ENCODE measurements around the gene ZBTB12.

The ZBTB12 gene

DNA sequence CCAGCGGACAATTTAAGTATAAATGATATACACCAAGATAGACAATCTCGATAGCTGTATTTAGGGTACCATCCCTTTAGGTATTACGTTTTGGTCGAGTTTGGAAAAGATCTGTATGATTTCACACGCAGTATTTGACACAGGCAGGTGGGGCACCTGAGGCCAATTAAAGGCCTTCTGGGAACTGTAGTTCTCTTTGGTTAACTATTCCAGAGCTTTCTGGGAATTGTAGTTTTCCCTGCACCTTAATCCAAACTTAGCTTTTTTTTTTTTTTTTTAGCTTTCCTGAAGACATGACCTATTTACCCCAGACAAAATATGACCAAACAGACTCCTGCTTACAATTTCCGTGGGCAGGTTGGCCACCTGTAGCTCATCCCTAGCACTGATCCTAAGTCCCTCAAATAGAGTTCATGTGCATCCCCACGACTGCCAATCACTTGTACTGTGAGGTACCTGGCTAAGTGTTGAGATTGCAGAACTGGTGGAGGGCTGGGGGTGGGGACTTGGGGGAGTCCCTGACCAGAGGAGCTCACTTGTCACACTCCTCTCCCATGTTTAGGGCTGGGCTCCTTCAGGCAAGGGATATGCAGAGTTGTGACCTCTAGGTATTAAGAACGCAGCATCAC lies 3.4 kb downstream of the ZBTB12 start (continued):
- TF ChIP-seq, protein P1, sequence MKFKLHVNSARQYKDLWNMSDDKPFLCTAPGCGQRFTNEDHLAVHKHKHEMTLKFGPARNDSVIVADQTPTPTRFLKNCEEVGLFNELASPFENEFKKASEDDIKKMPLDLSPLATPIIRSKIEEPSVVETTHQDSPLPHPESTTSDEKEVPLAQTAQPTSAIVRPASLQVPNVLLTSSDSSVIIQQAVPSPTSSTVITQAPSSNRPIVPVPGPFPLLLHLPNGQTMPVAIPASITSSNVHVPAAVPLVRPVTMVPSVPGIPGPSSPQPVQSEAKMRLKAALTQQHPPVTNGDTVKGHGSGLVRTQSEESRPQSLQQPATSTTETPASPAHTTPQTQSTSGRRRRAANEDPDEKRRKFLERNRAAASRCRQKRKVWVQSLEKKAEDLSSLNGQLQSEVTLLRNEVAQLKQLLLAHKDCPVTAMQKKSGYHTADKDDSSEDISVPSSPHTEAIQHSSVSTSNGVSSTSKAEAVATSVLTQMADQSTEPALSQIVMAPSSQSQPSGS (tag by site-specific recombination; IDR thresholded peaks at IDR 0.05; ENCODE audit: low read depth), result no peak
- TF ChIP-seq ZNF777 (tag by site-specific recombination; IDR thresholded peaks at IDR 0.05; ENCODE audit: borderline replicate concordance), result no peak
- no peak for TF ChIP-seq ZNF629 (tag by site-specific recombination; IDR thresholded peaks at IDR 0.05)
- TF ChIP-seq, protein P2, sequence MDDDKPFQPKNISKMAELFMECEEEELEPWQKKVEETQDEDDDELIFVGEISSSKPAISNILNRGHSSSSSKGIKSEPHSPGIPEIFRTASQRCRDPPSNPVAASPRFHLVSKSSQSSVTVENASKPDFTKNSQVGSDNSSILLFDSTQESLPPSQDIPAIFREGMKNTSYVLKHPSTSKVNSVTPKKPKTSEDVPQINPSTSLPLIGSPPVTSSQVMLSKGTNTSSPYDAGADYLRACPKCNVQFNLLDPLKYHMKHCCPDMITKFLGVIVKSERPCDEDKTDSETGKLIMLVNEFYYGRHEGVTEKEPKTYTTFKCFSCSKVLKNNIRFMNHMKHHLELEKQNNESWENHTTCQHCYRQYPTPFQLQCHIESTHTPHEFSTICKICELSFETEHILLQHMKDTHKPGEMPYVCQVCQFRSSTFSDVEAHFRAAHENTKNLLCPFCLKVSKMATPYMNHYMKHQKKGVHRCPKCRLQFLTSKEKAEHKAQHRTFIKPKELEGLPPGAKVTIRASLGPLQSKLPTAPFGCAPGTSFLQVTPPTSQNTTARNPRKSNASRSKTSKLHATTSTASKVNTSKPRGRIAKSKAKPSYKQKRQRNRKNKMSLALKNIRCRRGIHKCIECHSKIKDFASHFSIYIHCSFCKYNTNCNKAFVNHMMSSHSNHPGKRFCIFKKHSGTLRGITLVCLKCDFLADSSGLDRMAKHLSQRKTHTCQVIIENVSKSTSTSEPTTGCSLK (tag by site-specific recombination; IDR thresholded peaks at IDR 0.05), result no peak
- no peak for TF ChIP-seq ZNF211 (tag by site-specific recombination; IDR thresholded peaks at IDR 0.05; ENCODE audit: low read depth)
- TF ChIP-seq, protein P3, sequence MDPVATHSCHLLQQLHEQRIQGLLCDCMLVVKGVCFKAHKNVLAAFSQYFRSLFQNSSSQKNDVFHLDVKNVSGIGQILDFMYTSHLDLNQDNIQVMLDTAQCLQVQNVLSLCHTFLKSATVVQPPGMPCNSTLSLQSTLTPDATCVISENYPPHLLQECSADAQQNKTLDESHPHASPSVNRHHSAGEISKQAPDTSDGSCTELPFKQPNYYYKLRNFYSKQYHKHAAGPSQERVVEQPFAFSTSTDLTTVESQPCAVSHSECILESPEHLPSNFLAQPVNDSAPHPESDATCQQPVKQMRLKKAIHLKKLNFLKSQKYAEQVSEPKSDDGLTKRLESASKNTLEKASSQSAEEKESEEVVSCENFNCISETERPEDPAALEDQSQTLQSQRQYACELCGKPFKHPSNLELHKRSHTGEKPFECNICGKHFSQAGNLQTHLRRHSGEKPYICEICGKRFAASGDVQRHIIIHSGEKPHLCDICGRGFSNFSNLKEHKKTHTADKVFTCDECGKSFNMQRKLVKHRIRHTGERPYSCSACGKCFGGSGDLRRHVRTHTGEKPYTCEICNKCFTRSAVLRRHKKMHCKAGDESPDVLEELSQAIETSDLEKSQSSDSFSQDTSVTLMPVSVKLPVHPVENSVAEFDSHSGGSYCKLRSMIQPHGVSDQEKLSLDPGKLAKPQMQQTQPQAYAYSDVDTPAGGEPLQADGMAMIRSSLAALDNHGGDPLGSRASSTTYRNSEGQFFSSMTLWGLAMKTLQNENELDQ (tag by site-specific recombination; IDR thresholded peaks at IDR 0.05; ENCODE audit: low read depth), result no peak
- no peak for TF ChIP-seq ZNF292 (tag by site-specific recombination; IDR thresholded peaks at IDR 0.05; ENCODE audit: borderline replicate concordance, low read depth)
- TF ChIP-seq, protein P4, sequence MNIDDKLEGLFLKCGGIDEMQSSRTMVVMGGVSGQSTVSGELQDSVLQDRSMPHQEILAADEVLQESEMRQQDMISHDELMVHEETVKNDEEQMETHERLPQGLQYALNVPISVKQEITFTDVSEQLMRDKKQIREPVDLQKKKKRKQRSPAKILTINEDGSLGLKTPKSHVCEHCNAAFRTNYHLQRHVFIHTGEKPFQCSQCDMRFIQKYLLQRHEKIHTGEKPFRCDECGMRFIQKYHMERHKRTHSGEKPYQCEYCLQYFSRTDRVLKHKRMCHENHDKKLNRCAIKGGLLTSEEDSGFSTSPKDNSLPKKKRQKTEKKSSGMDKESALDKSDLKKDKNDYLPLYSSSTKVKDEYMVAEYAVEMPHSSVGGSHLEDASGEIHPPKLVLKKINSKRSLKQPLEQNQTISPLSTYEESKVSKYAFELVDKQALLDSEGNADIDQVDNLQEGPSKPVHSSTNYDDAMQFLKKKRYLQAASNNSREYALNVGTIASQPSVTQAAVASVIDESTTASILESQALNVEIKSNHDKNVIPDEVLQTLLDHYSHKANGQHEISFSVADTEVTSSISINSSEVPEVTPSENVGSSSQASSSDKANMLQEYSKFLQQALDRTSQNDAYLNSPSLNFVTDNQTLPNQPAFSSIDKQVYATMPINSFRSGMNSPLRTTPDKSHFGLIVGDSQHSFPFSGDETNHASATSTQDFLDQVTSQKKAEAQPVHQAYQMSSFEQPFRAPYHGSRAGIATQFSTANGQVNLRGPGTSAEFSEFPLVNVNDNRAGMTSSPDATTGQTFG (tag by site-specific recombination; IDR thresholded peaks at IDR 0.05; ENCODE audit: borderline replicate concordance), result no peak
- no peak for TF ChIP-seq ZNF830 (tag by site-specific recombination; IDR thresholded peaks at IDR 0.05; ENCODE audit: low read depth)
- TF ChIP-seq ZNF174 (tag by site-specific recombination; IDR thresholded peaks at IDR 0.05), result no peak
- no peak for TF ChIP-seq ZNF223 (tag by site-specific recombination; IDR thresholded peaks at IDR 0.05)
- TF ChIP-seq SCRT2 (tag by site-specific recombination; IDR thresholded peaks at IDR 0.05), result peak; percentile 91
- TF ChIP-seq ZNF169 (tag by site-specific recombination; IDR thresholded peaks at IDR 0.05), result no peak
- TF ChIP-seq ZNF112 (tag by site-specific recombination; IDR thresholded peaks at IDR 0.05), result no peak
- no peak for TF ChIP-seq ZNF501 (tag by site-specific recombination; IDR thresholded peaks at IDR 0.05)
- TF ChIP-seq, protein P5, sequence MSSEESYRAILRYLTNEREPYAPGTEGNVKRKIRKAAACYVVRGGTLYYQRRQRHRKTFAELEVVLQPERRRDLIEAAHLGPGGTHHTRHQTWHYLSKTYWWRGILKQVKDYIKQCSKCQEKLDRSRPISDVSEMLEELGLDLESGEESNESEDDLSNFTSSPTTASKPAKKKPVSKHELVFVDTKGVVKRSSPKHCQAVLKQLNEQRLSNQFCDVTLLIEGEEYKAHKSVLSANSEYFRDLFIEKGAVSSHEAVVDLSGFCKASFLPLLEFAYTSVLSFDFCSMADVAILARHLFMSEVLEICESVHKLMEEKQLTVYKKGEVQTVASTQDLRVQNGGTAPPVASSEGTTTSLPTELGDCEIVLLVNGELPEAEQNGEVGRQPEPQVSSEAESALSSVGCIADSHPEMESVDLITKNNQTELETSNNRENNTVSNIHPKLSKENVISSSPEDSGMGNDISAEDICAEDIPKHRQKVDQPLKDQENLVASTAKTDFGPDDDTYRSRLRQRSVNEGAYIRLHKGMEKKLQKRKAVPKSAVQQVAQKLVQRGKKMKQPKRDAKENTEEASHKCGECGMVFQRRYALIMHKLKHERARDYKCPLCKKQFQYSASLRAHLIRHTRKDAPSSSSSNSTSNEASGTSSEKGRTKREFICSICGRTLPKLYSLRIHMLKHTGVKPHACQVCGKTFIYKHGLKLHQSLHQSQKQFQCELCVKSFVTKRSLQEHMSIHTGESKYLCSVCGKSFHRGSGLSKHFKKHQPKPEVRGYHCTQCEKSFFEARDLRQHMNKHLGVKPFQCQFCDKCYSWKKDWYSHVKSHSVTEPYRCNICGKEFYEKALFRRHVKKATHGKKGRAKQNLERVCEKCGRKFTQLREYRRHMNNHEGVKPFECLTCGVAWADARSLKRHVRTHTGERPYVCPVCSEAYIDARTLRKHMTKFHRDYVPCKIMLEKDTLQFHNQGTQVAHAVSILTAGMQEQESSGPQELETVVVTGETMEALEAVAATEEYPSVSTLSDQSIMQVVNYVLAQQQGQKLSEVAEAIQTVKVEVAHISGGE (tag by site-specific recombination; conservative IDR thresholded peaks at IDR 0.05; ENCODE audit: low read depth), result 0 out of 2 replicates have a peak, but pooled peaks have one; percentile 22
- TF ChIP-seq, protein P6, sequence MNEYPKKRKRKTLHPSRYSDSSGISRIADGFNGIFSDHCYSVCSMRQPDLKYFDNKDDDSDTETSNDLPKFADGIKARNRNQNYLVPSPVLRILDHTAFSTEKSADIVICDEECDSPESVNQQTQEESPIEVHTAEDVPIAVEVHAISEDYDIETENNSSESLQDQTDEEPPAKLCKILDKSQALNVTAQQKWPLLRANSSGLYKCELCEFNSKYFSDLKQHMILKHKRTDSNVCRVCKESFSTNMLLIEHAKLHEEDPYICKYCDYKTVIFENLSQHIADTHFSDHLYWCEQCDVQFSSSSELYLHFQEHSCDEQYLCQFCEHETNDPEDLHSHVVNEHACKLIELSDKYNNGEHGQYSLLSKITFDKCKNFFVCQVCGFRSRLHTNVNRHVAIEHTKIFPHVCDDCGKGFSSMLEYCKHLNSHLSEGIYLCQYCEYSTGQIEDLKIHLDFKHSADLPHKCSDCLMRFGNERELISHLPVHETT (tag by site-specific recombination; IDR thresholded peaks at IDR 0.05), result peak; percentile 11; the same call in 1 of the 2 replicates
- TF ChIP-seq ZNF558 (tag by site-specific recombination; IDR thresholded peaks at IDR 0.05), result no peak
- TF ChIP-seq ZBTB21 (tag by site-specific recombination; IDR thresholded peaks at IDR 0.05), result no peak
- peak; percentile 84 for TF ChIP-seq ZBTB17 (tag by site-specific recombination; IDR thresholded peaks at IDR 0.05)
- no peak for TF ChIP-seq ZNF10 (tag by site-specific recombination; IDR thresholded peaks at IDR 0.05)
- TF ChIP-seq, protein P7, sequence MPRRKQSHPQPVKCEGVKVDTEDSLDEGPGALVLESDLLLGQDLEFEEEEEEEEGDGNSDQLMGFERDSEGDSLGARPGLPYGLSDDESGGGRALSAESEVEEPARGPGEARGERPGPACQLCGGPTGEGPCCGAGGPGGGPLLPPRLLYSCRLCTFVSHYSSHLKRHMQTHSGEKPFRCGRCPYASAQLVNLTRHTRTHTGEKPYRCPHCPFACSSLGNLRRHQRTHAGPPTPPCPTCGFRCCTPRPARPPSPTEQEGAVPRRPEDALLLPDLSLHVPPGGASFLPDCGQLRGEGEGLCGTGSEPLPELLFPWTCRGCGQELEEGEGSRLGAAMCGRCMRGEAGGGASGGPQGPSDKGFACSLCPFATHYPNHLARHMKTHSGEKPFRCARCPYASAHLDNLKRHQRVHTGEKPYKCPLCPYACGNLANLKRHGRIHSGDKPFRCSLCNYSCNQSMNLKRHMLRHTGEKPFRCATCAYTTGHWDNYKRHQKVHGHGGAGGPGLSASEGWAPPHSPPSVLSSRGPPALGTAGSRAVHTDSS (tag by site-specific recombination; IDR thresholded peaks at IDR 0.05), result peak; percentile 8; the same call in 1 of the 2 replicates
- TF ChIP-seq ZSCAN23 (tag by site-specific recombination; IDR thresholded peaks at IDR 0.05), result peak; percentile 44; the same call in 1 of the 2 replicates
- TF ChIP-seq ZNF248 (tag by site-specific recombination; IDR thresholded peaks at IDR 0.05), result no peak
- no peak for TF ChIP-seq ZNF600 (tag by site-specific recombination; IDR thresholded peaks at IDR 0.05)
